Panc1 (cell line): ENCODE data around the gene STEAP2.

Experiments
- POLR2AphosphoS5 ChIP-seq: IDR thresholded peaks from 2 replicates; pipeline ENCODE4 v1.6.1; 2012; ENCODE audit warnings: mild to moderate bottlenecking, low read depth, low read length, moderate library complexity
- SIN3A ChIP-seq: IDR thresholded peaks from 2 replicates; pipeline ENCODE4 v1.6.1; 2012; ENCODE audit warnings: low read depth, mild to moderate bottlenecking, low read length, moderate library complexity, borderline replicate concordance; ENCODE audit not compliant: insufficient read depth
- TF ChIP-seq, protein P1 (sequence below): fragments of 450-650 bp; IDR thresholded peaks from 2 replicates; pipeline ENCODE4 v1.5.1; 2017; ENCODE audit warnings: mild to moderate bottlenecking

- TF ChIP-seq, protein P1, sequence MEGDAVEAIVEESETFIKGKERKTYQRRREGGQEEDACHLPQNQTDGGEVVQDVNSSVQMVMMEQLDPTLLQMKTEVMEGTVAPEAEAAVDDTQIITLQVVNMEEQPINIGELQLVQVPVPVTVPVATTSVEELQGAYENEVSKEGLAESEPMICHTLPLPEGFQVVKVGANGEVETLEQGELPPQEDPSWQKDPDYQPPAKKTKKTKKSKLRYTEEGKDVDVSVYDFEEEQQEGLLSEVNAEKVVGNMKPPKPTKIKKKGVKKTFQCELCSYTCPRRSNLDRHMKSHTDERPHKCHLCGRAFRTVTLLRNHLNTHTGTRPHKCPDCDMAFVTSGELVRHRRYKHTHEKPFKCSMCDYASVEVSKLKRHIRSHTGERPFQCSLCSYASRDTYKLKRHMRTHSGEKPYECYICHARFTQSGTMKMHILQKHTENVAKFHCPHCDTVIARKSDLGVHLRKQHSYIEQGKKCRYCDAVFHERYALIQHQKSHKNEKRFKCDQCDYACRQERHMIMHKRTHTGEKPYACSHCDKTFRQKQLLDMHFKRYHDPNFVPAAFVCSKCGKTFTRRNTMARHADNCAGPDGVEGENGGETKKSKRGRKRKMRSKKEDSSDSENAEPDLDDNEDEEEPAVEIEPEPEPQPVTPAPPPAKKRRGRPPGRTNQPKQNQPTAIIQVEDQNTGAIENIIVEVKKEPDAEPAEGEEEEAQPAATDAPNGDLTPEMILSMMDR: no peak
- TF ChIP-seq SIN3A (no peak), POLR2AphosphoS5 (no peak)
These were observed 55.3 kb downstream of the STEAP2 start for GRCh38 chr7:90266808-90267207.
